PFSK-1 (cell line): Measurements from ENCODE around the gene KLF16.

ENCODE experiments used
- FOXP2 ChIP-seq: optimal IDR thresholded peaks from 2 replicates; pipeline ENCODE3; 2011; ENCODE audit warnings: borderline replicate concordance, control low read depth, inconsistent platforms; ENCODE audit not compliant: insufficient read depth; ENCODE audit errors: extremely low read length, extremely low read depth
- POLR2AphosphoS5 ChIP-seq: IDR thresholded peaks from 2 replicates; pipeline ENCODE4 v1.6.1; 2012; ENCODE audit warnings: low read depth, mild to moderate bottlenecking, control low read depth, low read length, moderate library complexity
- REST ChIP-seq, 2 experiments: IDR thresholded peaks; 2 replicates each; pipeline versions ENCODE4 v1.6.1 to v1.8.0; 2011 to 2012; ENCODE audit warnings: low read depth in 2 of 2, low read length in 2 of 2, control low read depth in 1 of 2, inconsistent platforms in 1 of 2, mild to moderate bottlenecking in 1 of 2, moderate library complexity in 1 of 2; ENCODE audit not compliant: insufficient read depth in 1 of 2
- SIN3A ChIP-seq: IDR thresholded peaks from 2 replicates; pipeline ENCODE4 v1.6.1; 2012; ENCODE audit warnings: mild to moderate bottlenecking, low read length, moderate library complexity, borderline replicate concordance; ENCODE audit not compliant: insufficient read depth
- TAF1 ChIP-seq: IDR thresholded peaks from 2 replicates; pipeline ENCODE4 v1.6.1; 2012; ENCODE audit warnings: low read length, control low read depth, borderline replicate concordance; ENCODE audit not compliant: insufficient read depth

Gene KLF16

GRCh38 chr19:1867349-1867724, 4.0 kb upstream of the KLF16 start:
- TF ChIP-seq POLR2AphosphoS5, result no peak
- no peak for TF ChIP-seq FOXP2
- no peak for TF ChIP-seq SIN3A
- no peak for TF ChIP-seq REST (IDR thresholded peaks at IDR 0.05; ENCODE audit: insufficient read depth in 1 of 2, low read depth in 2 of 2, low read length in 2 of 2)
- TF ChIP-seq TAF1, result no peak

GRCh38 chr19:1866693-1867348, 3.4 kb upstream of the KLF16 start:
- no peak for TF ChIP-seq REST (IDR thresholded peaks at IDR 0.05; ENCODE audit: insufficient read depth in 1 of 2, low read depth in 2 of 2, low read length in 2 of 2)
- no peak for TF ChIP-seq POLR2AphosphoS5
- TF ChIP-seq SIN3A, result no peak
- no peak for TF ChIP-seq TAF1
- no peak for TF ChIP-seq FOXP2

GRCh38 chr19:1865172-1866010, 2.0 kb upstream of the KLF16 start:
- no peak for TF ChIP-seq SIN3A
- TF ChIP-seq POLR2AphosphoS5, result no peak
- no peak for TF ChIP-seq TAF1
- no peak for TF ChIP-seq REST (IDR thresholded peaks at IDR 0.05; ENCODE audit: insufficient read depth in 1 of 2, low read depth in 2 of 2, low read length in 2 of 2)
- TF ChIP-seq FOXP2, result no peak

GRCh38 chr19:1864480-1865171, 1.2 kb upstream of the KLF16 start:
- TF ChIP-seq FOXP2, result peak; percentile 94
- TF ChIP-seq SIN3A, result no peak

GRCh38 chr19:1863638-1864479, 480 bp upstream of the KLF16 start:
- no peak for TF ChIP-seq TAF1
- peak; percentile 96; the same call in 1 of the 2 replicates for TF ChIP-seq SIN3A
- 0 out of 2 replicates have a peak, but pooled peaks have one; percentile 34 for TF ChIP-seq POLR2AphosphoS5
- no peak for TF ChIP-seq FOXP2
- no peak for TF ChIP-seq REST (IDR thresholded peaks at IDR 0.05; ENCODE audit: insufficient read depth in 1 of 2, low read depth in 2 of 2, low read length in 2 of 2)
